Effector memory CD8-positive, alpha-beta T cell (primary cell): ENCODE measurements around the gene DCLRE1C.
"Not testable (repeated sequence)": the region's sequence is repeated elsewhere in the genome, so short reads cannot be mapped to it uniquely, and the experiment has no call there.

Experiments
- ATAC-seq: fragments of 150-1000 bp; cut with Tn5 transposase; replicated peaks from 2 replicates; pipeline ENCODE4 v1.10.0; 2021; ENCODE audit warnings: mild to moderate bottlenecking, moderate library complexity
- DNase-seq, 3 experiments: peaks; one replicate each; pipeline ENCODE4 v3.0.0; 2021
- H3K27ac Mint-ChIP-seq, 2 donors: one replicate each; pipeline ENCODE4 v1.8.0; 2022; ENCODE audit warnings: mild to moderate bottlenecking in 2 of 2, mixed read lengths in 2 of 2, moderate library complexity in 2 of 2
- H3K27me3 Mint-ChIP-seq, 2 donors: one replicate each; pipeline ENCODE4 v1.8.0; 2022; ENCODE audit warnings: mixed read lengths in 2 of 2
- H3K36me3 Mint-ChIP-seq: one replicate; pipeline ENCODE4 v1.8.0; 2022; ENCODE audit warnings: mild to moderate bottlenecking, moderate library complexity, mixed read lengths; ENCODE audit not compliant: insufficient read depth
- H3K4me1 Mint-ChIP-seq, 2 donors: one replicate each; pipeline ENCODE4 v1.8.0; 2022; ENCODE audit warnings: low read depth in 2 of 2, mixed read lengths in 2 of 2
- H3K4me3 Mint-ChIP-seq, 2 donors: one replicate each; pipeline ENCODE4 v1.8.0; 2022; ENCODE audit warnings: mild to moderate bottlenecking in 2 of 2, mixed read lengths in 2 of 2, moderate library complexity in 2 of 2
- H3K9me3 Mint-ChIP-seq, 2 donors: one replicate each; pipeline ENCODE4 v1.8.0; 2022; ENCODE audit warnings: mixed read lengths in 2 of 2

DCLRE1C gene

GRCh38 chr10:14904316-14904732, 49.6 kb downstream of the DCLRE1C start:
- Mint-ChIP-seq H3K27me3 (no peaks in the 10 kb centered on the region), H3K27ac (no peak overlapping the region), H3K4me3 (no peak overlapping the region), H3K9me3 (no peaks in the 10 kb centered on the region), H3K4me1 (peaks cover 0 to 4% of the 10 kb centered on the region in 2 donors), H3K36me3 (peaks cover 20% of the 10 kb centered on the region)
- ATAC-seq (peak; percentile 83), DNase-seq (peak; percentile 5 to 42 (median 15))

GRCh38 chr10:14891151-14891550, 62.7 kb downstream of the DCLRE1C start:
- no peak for ATAC-seq

GRCh38 chr10:14889318-14889717, 64.6 kb downstream of the DCLRE1C start:
- no peaks in the 10 kb centered on the region for H3K9me3 Mint-ChIP-seq
- H3K4me1 Mint-ChIP-seq: peaks cover 0 to 2% of the 10 kb centered on the region in 2 donors
- ATAC-seq (peak; percentile 37), DNase-seq (no peak)
- no peaks in the 10 kb centered on the region for H3K27me3 Mint-ChIP-seq
- H3K36me3 Mint-ChIP-seq: no peaks in the 10 kb centered on the region
- no peak overlapping the region for H3K4me3 Mint-ChIP-seq
- no peak overlapping the region for H3K27ac Mint-ChIP-seq

More at GRCh38 chr10:14891151-14891550, 62.7 kb downstream of the DCLRE1C start:
- H3K9me3 Mint-ChIP-seq: no peaks in the 10 kb centered on the region
- H3K27ac Mint-ChIP-seq: no peak overlapping the region
- H3K36me3 Mint-ChIP-seq: no peaks in the 10 kb centered on the region
- no peak for DNase-seq
- H3K27me3 Mint-ChIP-seq: no peaks in the 10 kb centered on the region
- H3K4me3 Mint-ChIP-seq: no peak overlapping the region
- H3K4me1 Mint-ChIP-seq: peaks cover 0 to 2% of the 10 kb centered on the region in 2 donors

GRCh38 chr10:14884082-14884481, 69.8 kb downstream of the DCLRE1C start:
- no peak overlapping the region for H3K27ac Mint-ChIP-seq
- ATAC-seq: no peak
- peaks cover 6 to 13% of the 10 kb centered on the region in 2 donors for H3K4me1 Mint-ChIP-seq
- H3K9me3 Mint-ChIP-seq: no peaks in the 10 kb centered on the region
- H3K4me3 Mint-ChIP-seq: no peak overlapping the region
- no peaks in the 10 kb centered on the region for H3K27me3 Mint-ChIP-seq
- H3K36me3 Mint-ChIP-seq: peaks cover 5% of the 10 kb centered on the region
- DNase-seq: no peak

GRCh38 chr10:14880229-14880628, 73.7 kb downstream of the DCLRE1C start:
- Mint-ChIP-seq H3K4me3 (peak overlapping the region; percentile 92 to 95), H3K9me3 (no peaks in the 10 kb centered on the region), H3K36me3 (peaks cover 19% of the 10 kb centered on the region), H3K27ac (peak overlapping the region in 1 of 2 donors; percentile 14), H3K4me1 (peaks cover 17 to 30% of the 10 kb centered on the region in 2 donors), H3K27me3 (no peaks in the 10 kb centered on the region)
- ATAC-seq (no peak), DNase-seq (no peak)

GRCh38 chr10:14879928-14880193, 74.0 kb downstream of the DCLRE1C start:
- H3K36me3 Mint-ChIP-seq: peaks cover 19% of the 10 kb centered on the region
- H3K27me3 Mint-ChIP-seq: no peaks in the 10 kb centered on the region
- peaks cover 17 to 30% of the 10 kb centered on the region in 2 donors for H3K4me1 Mint-ChIP-seq
- DNase-seq: no peak
- no peak for ATAC-seq
- peak overlapping the region; percentile 92 to 95 for H3K4me3 Mint-ChIP-seq
- H3K9me3 Mint-ChIP-seq: no peaks in the 10 kb centered on the region
- H3K27ac Mint-ChIP-seq: peak overlapping the region; percentile 14 to 92

- Mint-ChIP-seq H3K36me3 (peaks cover 19% of the 10 kb centered on the region), H3K27ac (peak overlapping the region; percentile 80 to 92), H3K4me1 (peaks cover 17 to 30% of the 10 kb centered on the region in 2 donors), H3K4me3 (peak overlapping the region; percentile 92 to 95), H3K27me3 (no peaks in the 10 kb centered on the region), H3K9me3 (no peaks in the 10 kb centered on the region)
- peak; percentile 29 to 40 (median 38) for DNase-seq
- peak; percentile 40 for ATAC-seq
These were observed 74.6 kb downstream of the DCLRE1C start for GRCh38 chr10:14879124-14879927.

- DNase-seq: peak; percentile 84 to 88 (median 86)
- Mint-ChIP-seq H3K4me1 (peaks cover 17 to 30% of the 10 kb centered on the region in 2 donors), H3K27me3 (no peaks in the 10 kb centered on the region), H3K9me3 (no peaks in the 10 kb centered on the region), H3K4me3 (peak within 1 kb of the TSS; percentile 92 to 95), H3K36me3 (peaks cover 19% of the 10 kb centered on the region), H3K27ac (peak within 1 kb of the TSS; percentile 80 to 92)
- ATAC-seq: peak; percentile 88
These were observed 75.4 kb downstream of the DCLRE1C start, which contains the start of gene SUV39H2 for GRCh38 chr10:14878266-14879123. Gene SUV39H2 (plus strand): TSS chr10:14878866. CDS start chr10:14878889, 23 bp downstream.

GRCh38 chr10:14876764-14877163, 77.1 kb downstream of the DCLRE1C start:
- H3K27ac Mint-ChIP-seq: peak overlapping the region in 1 of 2 donors; percentile 32

GRCh38 chr10:14875941-14876340, 78.0 kb downstream of the DCLRE1C start:
- H3K4me3 Mint-ChIP-seq: no peak overlapping the region
- peaks cover 28% of the 10 kb centered on the region for H3K36me3 Mint-ChIP-seq
- peak overlapping the region in 1 of 2 donors; percentile 32 for H3K27ac Mint-ChIP-seq

More at GRCh38 chr10:14876764-14877163, 77.1 kb downstream of the DCLRE1C start:
- no peak for DNase-seq
- ATAC-seq: no peak
- Mint-ChIP-seq H3K4me3 (peak overlapping the region; percentile 92 to 95), H3K4me1 (peaks cover 15 to 26% of the 10 kb centered on the region in 2 donors), H3K27me3 (no peaks in the 10 kb centered on the region), H3K9me3 (no peaks in the 10 kb centered on the region), H3K36me3 (peaks cover 21% of the 10 kb centered on the region)

GRCh38 chr10:14873090-14873760, 80.7 kb downstream of the DCLRE1C start:
- H3K4me1 Mint-ChIP-seq: peaks cover 11 to 16% of the 10 kb centered on the region in 2 donors
- no peaks in the 10 kb centered on the region for H3K9me3 Mint-ChIP-seq
- H3K36me3 Mint-ChIP-seq: peaks cover 46% of the 10 kb centered on the region
- no peak overlapping the region for H3K27ac Mint-ChIP-seq
- H3K4me3 Mint-ChIP-seq: no peak overlapping the region
- H3K27me3 Mint-ChIP-seq: no peaks in the 10 kb centered on the region
- DNase-seq (no peak), ATAC-seq (no peak)

More at GRCh38 chr10:14875941-14876340, 78.0 kb downstream of the DCLRE1C start:
- Mint-ChIP-seq H3K27me3 (no peaks in the 10 kb centered on the region), H3K9me3 (no peaks in the 10 kb centered on the region), H3K4me1 (peaks cover 15 to 26% of the 10 kb centered on the region in 2 donors)
- DNase-seq: no peak
- no peak for ATAC-seq

GRCh38 chr10:14864871-14865270, 89.0 kb downstream of the DCLRE1C start:
- not testable (repeated sequence) for H3K4me3 Mint-ChIP-seq, H3K4me1 Mint-ChIP-seq, DNase-seq, H3K9me3 Mint-ChIP-seq, H3K27me3 Mint-ChIP-seq, H3K27ac Mint-ChIP-seq, ATAC-seq
- H3K36me3 Mint-ChIP-seq: peaks cover 30% of the 10 kb centered on the region

GRCh38 chr10:14864466-14864865, 89.4 kb downstream of the DCLRE1C start:
- DNase-seq, ATAC-seq, H3K4me3 Mint-ChIP-seq, H3K27me3 Mint-ChIP-seq, H3K4me1 Mint-ChIP-seq, H3K9me3 Mint-ChIP-seq, H3K27ac Mint-ChIP-seq: not testable (repeated sequence)
- peaks cover 25% of the 10 kb centered on the region for H3K36me3 Mint-ChIP-seq
